Smooth muscle cell of the umbilical artery (primary cell): ENCODE data around the gene DENND2D. TPM values are rescaled to one million over a fixed set of nuclear protein-coding genes. Genes with fewer than 3 reads are reported as not detected.

Experiments
- total RNA-seq: library from RNA; depleted of rRNA; stranded (reverse); fragments of >200 nt; gene quantifications from 2 replicates; pipeline ENCODE4 v1.2.3, GENCODE V29; 2014

DENND2D gene
- total RNA-seq, result 3.0 and 3.9 TPM in 2 replicates

GRCh38 chr1:111199881-111200801 is at the start of gene DENND2D:
DENND2D (minus strand) TSS chr1:111200646; CDS start chr1:111200459, 187 bp downstream.

GRCh38 chr1:111227434-111227833 is 27.0 kb upstream of the DENND2D start, which contains the start of gene CHI3L2:
CHI3L2 (plus strand) TSS chr1:111227713; CDS start chr1:111227730, 17 bp downstream.

GRCh38 chr1:111139956-111140679 is 60.3 kb downstream of the DENND2D start, which contains the start of the genes CEPT1 and DRAM2:
CEPT1 (plus strand) TSS chr1:111140223; CDS start chr1:111147715, 7,492 bp downstream.
DRAM2 (minus strand) TSS chr1:111140093; CDS start chr1:111131554, 8,539 bp downstream.

Other genes with a start within 250 kb of the DENND2D start
- gene LRIF1, start 236.7 kb downstream of the DENND2D start, total RNA-seq, result 14.0 and 16.7 TPM in 2 replicates
- 39.6 and 76.6 TPM in 2 replicates for gene DRAM2, start 60.6 kb downstream of the DENND2D start, total RNA-seq
- gene CEPT1, start 60.4 kb downstream of the DENND2D start, total RNA-seq, result 46.7 and 51.7 TPM in 2 replicates
- gene CHI3L2, start 27.1 kb upstream of the DENND2D start, total RNA-seq, result 0.51 and 0.89 TPM in 2 replicates
- under 0.01 TPM in 1 of 2 replicates, not detected in the other for gene CHIA, start 90.2 kb upstream of the DENND2D start, total RNA-seq
- 0.59 and 0.88 TPM in 2 replicates for gene OVGP1, start 227.1 kb upstream of the DENND2D start, total RNA-seq
- gene WDR77, start 248.6 kb upstream of the DENND2D start, total RNA-seq, result 36.8 and 59.0 TPM in 2 replicates
- 233 and 280 TPM in 2 replicates for gene ATP5PB, start 248.8 kb upstream of the DENND2D start, total RNA-seq